Gastroesophageal sphincter (tissue), 4 donors: ENCODE measurements around the gene SEC23B. TPM values are rescaled to one million over a fixed set of nuclear protein-coding genes. Genes with fewer than 3 reads are reported as not detected.

Experiments
- ATAC-seq: fragments of 150-250 bp; one replicate; pipeline ENCODE4 v1.9.1; 2016; ENCODE audit warnings: mild to moderate bottlenecking, moderate library complexity
- H3K27ac ChIP-seq, 4 donors: fragments of 200-600 bp; sonication (generic) in 3 of 4; 1 replicate in 3 of 4; 2 replicates in 1 of 4; pipeline ENCODE4 v1.5.1; 2016 to 2019
- H3K27me3 ChIP-seq: fragments of 200-600 bp; sonication (generic); one replicate; pipeline ENCODE4 v1.5.1; 2019
- H3K36me3 ChIP-seq, 2 donors: fragments of 200-600 bp; sonication (generic); one replicate each; pipeline ENCODE4 v1.5.1; 2019; ENCODE audit warnings: control low read depth in 1 of 2
- H3K4me1 ChIP-seq, 3 donors: fragments of 200-600 bp; sonication (generic); 1 replicate in 2 of 3; 2 replicates in 1 of 3; pipeline ENCODE4 v1.5.1; 2016 to 2019; ENCODE audit warnings: control low read depth in 2 of 3
- H3K4me3 ChIP-seq, 2 donors: fragments of 200-600 bp; sonication (generic); one replicate each; pipeline ENCODE4 v1.5.1; 2019; ENCODE audit warnings: mild to moderate bottlenecking in 1 of 2, moderate library complexity in 1 of 2
- H3K9me3 ChIP-seq, 3 donors: fragments of 200-600 bp; sonication (generic); one replicate each; pipeline ENCODE4 v1.5.1; 2017 to 2019; ENCODE audit warnings: control low read depth in 2 of 3
- CTCF ChIP-seq, 4 experiments: fragments of 200-600 bp in 2 of 4; fragments of 450-650 bp in 2 of 4; sonication (generic) in 1 of 4; IDR thresholded peaks; one replicate each; pipeline ENCODE4 v1.5.1; 2017 to 2019; ENCODE audit warnings: antibody characterized with exemption in 4 of 4, mild to moderate bottlenecking in 2 of 4, moderate library complexity in 2 of 4
- EP300 ChIP-seq: sonication (generic); formaldehyde crosslinking; IDR thresholded peaks from one replicate; pipeline ENCODE4 v1.6.1; 2017; ENCODE audit warnings: antibody characterized with exemption, mild to moderate bottlenecking
- POLR2A ChIP-seq, 2 donors: fragments of 450-650 bp; IDR thresholded peaks; one replicate each; pipeline ENCODE4 v1.6.1; 2017; ENCODE audit warnings: antibody characterized with exemption in 2 of 2, mild to moderate bottlenecking in 2 of 2, moderate library complexity in 1 of 2
- POLR2AphosphoS5 ChIP-seq: sonication (generic); formaldehyde crosslinking; IDR thresholded peaks from one replicate; pipeline ENCODE4 v1.6.1; 2017; ENCODE audit warnings: antibody characterized with exemption
- WGBS, 2 donors: methylation state at CpG; one replicate each; pipeline ENCODE4 v1.1.5; 2018; ENCODE audit warnings: low coverage in 1 of 2; 5-methylcytosine and 5-hydroxymethylcytosine counted together
- small RNA-seq, 4 donors: library from RNA; depleted of rRNA; stranded (forward); fragments of <200 nt; gene quantifications; one replicate each; pipeline ENCODE3, GENCODE V24; 2016
- total RNA-seq, 4 donors: library from RNA; depleted of rRNA; stranded (reverse); fragments of >200 nt; gene quantifications; one replicate each; pipeline ENCODE4 v1.1.0, GENCODE V29; 2016

The SEC23B gene
- total RNA-seq, 4 donors from 2014 or later: 18.6 to 27.5 (median 20.2) TPM

GRCh38 chr20:18589941-18590674 is 82.4 kb downstream of the SEC23B start:
- ATAC-seq: no peak
- 79 to 93% methylated on average over 3 to 7 of the region's 8 CpGs for WGBS, 2 donors
- H3K9me3 ChIP-seq: no peaks in the 10 kb centered on the region
- no peak overlapping the region for H3K27ac ChIP-seq
- peaks cover 0 to 17% of the 10 kb centered on the region in 2 donors for H3K36me3 ChIP-seq
- H3K4me3 ChIP-seq: no peak overlapping the region
- H3K4me1 ChIP-seq: peaks cover 0 to 21% (median 5%) of the 10 kb centered on the region in 3 donors
- no peak for TF ChIP-seq CTCF (IDR thresholded peaks at IDR 0.05)
- TF ChIP-seq POLR2A (IDR thresholded peaks at IDR 0.05): no peak
- no peak for TF ChIP-seq EP300
- no peak for TF ChIP-seq POLR2AphosphoS5
- H3K27me3 ChIP-seq: no peaks in the 10 kb centered on the region

DNA sequence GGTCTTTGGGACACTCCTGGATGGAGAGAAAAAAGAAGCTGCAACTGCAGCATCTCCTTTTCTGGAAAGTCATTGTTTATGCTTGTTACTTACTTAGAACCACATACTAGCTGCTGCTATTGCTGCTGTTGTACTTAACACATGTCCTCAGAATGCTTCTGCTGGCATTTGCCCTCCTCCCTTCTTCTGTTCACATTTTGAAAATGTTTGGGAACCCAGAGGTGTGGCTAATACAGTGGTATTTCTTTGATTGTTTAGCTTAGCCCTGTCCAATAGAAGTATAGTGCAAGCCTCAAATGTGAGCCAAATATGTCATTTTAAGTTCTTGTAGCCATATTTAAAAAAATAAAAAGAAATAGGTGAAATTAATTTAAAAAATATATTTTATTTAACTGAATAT is 88.5 kb downstream of the SEC23B start:
- no peaks in the 10 kb centered on the region for H3K4me1 ChIP-seq
- H3K4me3 ChIP-seq: no peak overlapping the region
- no peak for ATAC-seq
- H3K36me3 ChIP-seq: peaks cover 0 to 64% of the 10 kb centered on the region in 2 donors
- H3K27me3 ChIP-seq: no peaks in the 10 kb centered on the region
- TF ChIP-seq EP300 (no peak), POLR2A (IDR thresholded peaks at IDR 0.05) (no peak), CTCF (IDR thresholded peaks at IDR 0.05) (no peak), POLR2AphosphoS5 (no peak)
- no peak overlapping the region for H3K27ac ChIP-seq
- no peaks in the 10 kb centered on the region for H3K9me3 ChIP-seq

GRCh38 chr20:18609741-18610140 is 102.0 kb downstream of the SEC23B start:
- peaks cover 0 to 5% (median 0%) of the 10 kb centered on the region in 3 donors for H3K4me1 ChIP-seq
- no peak overlapping the region for H3K27ac ChIP-seq
- H3K36me3 ChIP-seq: peaks cover 0 to 28% of the 10 kb centered on the region in 2 donors
- H3K9me3 ChIP-seq: no peaks in the 10 kb centered on the region
- no peak for ATAC-seq
- H3K27me3 ChIP-seq: no peaks in the 10 kb centered on the region
- no peak for TF ChIP-seq CTCF (IDR thresholded peaks at IDR 0.05)
- TF ChIP-seq POLR2AphosphoS5: no peak
- TF ChIP-seq EP300: no peak
- no peak for TF ChIP-seq POLR2A (IDR thresholded peaks at IDR 0.05)
- no peak overlapping the region for H3K4me3 ChIP-seq

Small RNA genes within 50 kb of the gene (small RNA-seq; reads per million reads assigned to genes)
- gene MIR3192 (0 to 1.6 (median 0.19) reads per million in 4 donors), gene RN7SL638P (0 reads per million in 4 donors), gene RNU6ATAC34P (0 reads per million in 4 donors)

Other genes with a start within 250 kb of the SEC23B start
- gene ZNF133, start 219.4 kb upstream of the SEC23B start, total RNA-seq: 10 to 100 TPM in 3 of 4 donors, 1 to 10 TPM in 1; 7.8 to 19.7 (median 16.8) TPM
- 1 to 10 TPM; 1.4 to 2.3 (median 2.0) TPM for gene DZANK1, start 40.9 kb upstream of the SEC23B start, total RNA-seq
- 10 to 100 TPM in 3 of 4 donors, 1 to 10 TPM in 1; 8.7 to 16.4 (median 13.1) TPM for gene POLR3F, start 40.5 kb upstream of the SEC23B start, total RNA-seq
- 10 to 100 TPM; 14.9 to 27.0 (median 21.2) TPM for gene RBBP9, start 10.7 kb upstream of the SEC23B start, total RNA-seq
- 100 to 1,000 TPM in 3 of 4 donors, 10 to 100 TPM in 1; 94.3 to 217 (median 164) TPM for gene SMIM26, start 59.5 kb downstream of the SEC23B start, total RNA-seq
- 10 to 100 TPM; 12.1 to 44.9 (median 19.9) TPM for gene DTD1, start 80.1 kb downstream of the SEC23B start, total RNA-seq